Measurements from ENCODE around the gene BAG2.
A peak's percentile ranks its signal among the peaks of the same experiment; 100 is the strongest.

Gene BAG2

DNA sequence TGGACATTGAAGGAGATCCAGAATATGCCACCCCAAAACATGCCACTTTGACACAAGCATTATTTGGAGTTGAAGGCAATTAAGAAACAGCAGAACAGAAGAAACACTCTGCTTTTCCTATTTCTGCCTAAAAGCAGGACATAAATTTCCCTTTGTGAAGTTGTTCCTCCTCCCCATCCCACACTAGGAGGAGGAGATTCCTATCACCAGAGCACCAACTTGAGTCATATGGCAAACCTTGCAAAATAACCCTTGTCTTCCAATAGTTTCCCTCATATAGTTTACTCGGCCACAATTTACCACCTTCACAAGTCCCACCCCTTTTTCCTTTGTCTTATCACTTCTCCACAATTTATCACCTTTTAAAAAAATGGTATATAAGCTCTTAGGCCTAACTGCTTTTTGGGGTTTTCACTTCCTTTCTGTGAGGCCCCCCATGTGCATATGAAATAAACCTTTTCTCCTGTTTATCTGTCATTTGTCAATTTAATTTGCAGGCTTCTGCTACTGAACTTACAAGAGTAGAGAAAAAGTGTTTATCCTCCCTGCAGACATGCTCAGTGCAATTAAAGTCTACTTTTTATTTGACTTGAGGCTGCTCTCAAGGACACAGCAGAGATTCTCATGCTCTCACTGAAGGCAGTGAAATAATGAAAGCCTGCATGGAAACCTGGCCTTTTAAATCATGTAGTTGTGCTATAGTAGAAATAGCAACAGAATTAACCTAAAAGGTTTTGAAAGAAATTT is 52.8 kb downstream of the BAG2 start:
- TF ChIP-seq POLR2A (IDR thresholded peaks at IDR 0.05; ENCODE audit: low read depth, low read length) (no peak), POLR2AphosphoS5 (IDR thresholded peaks at IDR 0.05; ENCODE audit: low read depth, low read length) (no peak), TAF1 (IDR thresholded peaks at IDR 0.05; ENCODE audit: borderline replicate concordance, low read depth, low read length) (no peak)
- peak; percentile 84 for FAIRE-seq
- no peak for DNase-seq (ENCODE audit: insufficient read length)

DNA sequence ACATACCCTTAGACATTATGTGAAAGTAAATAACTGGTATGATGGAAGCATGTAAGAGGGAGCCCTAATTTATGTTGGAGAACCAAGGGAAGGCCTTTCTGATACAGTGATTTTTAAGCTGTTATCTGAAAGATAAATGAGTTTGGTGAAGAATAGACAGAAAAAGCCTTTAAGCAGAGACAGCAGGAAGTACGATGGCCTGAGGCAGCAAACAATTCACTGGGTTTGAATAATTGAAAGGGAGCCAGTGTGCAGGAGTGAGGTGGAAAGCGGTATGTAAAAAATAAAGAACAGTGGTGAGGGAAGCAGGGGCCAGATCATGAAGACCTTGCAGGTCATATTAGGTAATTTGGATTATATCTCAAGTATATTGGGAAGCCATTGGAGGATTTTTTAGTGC is 54.1 kb downstream of the BAG2 start:
- no peak for FAIRE-seq
- no peak for TF ChIP-seq TAF1 (IDR thresholded peaks at IDR 0.05; ENCODE audit: borderline replicate concordance, low read depth, low read length)
- TF ChIP-seq POLR2AphosphoS5 (IDR thresholded peaks at IDR 0.05; ENCODE audit: low read depth, low read length), result no peak
- no peak for DNase-seq (ENCODE audit: insufficient read length)

Data from GM12892 (cell line).